ENCODE measurements around the gene EPHB1.

Gene EPHB1

GRCh38 chr3:135161425-135161824 lies 366.4 kb downstream of the EPHB1 start:
- no peak for DNase-seq (ENCODE audit: low read depth)

- no peak for DNase-seq (ENCODE audit: low read depth)
Measured at GRCh38 chr3:135163701-135164100, 368.6 kb downstream of the EPHB1 start.

DNA sequence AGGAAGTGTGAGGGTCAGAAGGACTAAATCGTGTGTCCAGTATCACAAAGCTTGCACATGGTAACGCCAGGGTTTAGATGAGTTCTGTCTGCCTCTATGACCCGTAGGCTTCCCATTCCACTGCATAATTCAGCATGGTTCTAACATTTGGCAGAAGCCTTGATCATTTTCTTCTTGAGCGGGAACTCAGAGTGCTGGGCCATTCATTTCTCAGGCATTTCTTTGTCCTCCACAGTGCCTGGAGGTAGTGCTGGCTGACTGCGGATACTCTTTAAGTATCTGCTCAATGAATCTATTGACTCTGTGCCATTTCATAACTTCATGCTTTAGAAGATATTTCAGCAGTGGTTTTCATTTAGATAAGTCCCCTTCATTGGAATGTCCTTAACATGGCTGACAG lies 370.2 kb downstream of the EPHB1 start:
- DNase-seq (ENCODE audit: low read depth) = no peak

DNA sequence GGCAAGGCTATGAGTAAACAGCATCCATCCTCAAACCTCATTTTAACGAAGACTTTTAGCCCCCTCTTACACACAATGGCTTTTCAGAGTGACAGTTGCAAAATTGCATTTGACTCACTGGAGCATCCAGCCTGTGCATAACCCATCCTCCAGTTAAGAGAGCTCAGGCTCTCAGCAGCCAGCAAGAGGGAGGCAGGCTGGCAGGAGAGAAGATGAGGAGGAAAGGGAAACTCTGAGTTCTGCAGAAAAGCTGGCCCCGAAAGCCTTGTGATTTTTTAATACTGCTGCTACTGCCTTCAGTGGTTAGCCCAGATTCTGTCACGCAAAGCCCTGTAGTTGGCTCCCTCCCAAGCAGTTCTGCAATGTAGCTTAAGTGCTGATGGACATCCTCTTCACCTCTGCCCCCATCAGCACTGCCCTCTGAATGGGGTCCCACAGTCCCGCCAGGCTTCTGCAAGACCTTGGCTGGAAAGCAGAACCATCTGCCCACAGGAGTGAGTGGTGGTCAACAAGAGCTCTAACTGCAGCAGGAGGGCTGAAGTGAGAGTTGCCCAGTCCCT lies 371.3 kb downstream of the EPHB1 start:
- no peak for DNase-seq (ENCODE audit: low read depth)

- DNase-seq (ENCODE audit: low read depth) = no peak
Measured at GRCh38 chr3:135168822-135169221, 373.8 kb downstream of the EPHB1 start.

DNA sequence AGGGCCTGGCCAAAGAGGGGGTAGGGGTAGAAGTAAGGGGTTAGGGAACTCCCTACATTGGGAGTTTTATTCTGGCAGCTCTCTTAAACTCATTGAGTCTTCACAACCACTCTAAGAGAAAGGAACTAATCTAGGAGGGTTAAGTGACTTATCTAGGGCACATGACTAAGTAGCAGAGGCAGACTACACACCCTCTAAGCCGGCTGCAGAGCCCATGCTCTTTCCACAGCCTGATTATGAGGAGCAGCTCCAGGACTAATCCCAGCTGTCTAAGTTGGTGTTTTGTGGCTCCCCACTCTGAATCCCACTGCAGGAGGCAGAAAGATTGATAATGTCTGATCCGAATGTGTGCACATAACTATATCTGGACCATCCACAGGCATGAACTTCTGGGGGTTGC lies 374.6 kb downstream of the EPHB1 start:
- DNase-seq (ENCODE audit: low read depth) = no peak

DNA sequence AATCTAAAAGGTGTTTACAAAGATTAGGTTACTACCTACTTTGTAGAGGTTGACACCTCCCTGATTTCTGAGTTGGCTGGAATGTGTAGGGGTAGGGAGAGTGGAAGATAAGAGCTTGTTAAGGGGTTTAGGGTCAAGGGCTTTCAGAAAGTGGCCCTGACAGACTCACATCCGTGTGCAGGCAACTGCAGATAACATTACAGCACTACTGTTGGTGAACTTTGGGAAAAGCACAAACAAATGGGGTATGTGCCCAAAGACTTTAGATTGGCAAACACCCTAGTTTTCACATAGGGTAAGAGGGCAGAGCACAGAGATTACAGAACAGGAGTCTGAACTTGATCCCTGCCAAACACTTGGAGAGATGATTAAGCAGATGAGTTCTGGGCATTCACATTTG lies 375.7 kb downstream of the EPHB1 start:
- no peak for DNase-seq (ENCODE audit: low read depth)

DNA sequence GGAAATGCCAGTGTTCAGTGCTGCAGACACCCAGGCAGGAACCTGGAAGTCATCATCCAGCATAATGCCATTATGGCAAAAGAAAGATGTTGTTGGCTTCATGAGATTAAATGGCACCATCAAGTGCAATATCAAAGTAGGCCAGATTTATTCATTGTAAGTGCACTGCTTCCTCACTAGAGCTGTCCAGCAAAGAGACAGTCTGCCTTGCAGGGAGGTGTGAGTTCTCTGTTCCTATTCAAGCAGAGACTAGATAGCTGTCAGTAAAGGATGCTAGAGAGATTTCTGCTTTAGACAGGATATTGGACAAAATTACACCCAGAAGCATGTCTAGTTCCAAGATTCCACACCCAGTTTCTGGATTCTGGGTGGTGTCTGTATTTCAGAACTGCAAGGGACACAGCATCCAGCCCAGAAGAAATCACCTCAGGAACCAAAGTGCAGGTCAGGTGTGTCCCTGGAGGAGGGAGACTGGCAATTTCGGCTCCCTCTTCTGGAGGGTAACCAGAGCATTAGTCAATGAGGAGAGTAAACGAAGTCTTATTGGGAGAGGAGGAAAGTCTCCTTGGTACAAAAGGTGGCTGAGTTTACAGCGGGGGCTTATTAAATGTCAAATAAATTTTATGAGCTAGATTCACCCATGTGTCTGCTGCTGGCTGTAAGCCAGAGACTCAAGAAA lies 377.3 kb downstream of the EPHB1 start:
- DNase-seq (ENCODE audit: low read depth) = no peak

DNA sequence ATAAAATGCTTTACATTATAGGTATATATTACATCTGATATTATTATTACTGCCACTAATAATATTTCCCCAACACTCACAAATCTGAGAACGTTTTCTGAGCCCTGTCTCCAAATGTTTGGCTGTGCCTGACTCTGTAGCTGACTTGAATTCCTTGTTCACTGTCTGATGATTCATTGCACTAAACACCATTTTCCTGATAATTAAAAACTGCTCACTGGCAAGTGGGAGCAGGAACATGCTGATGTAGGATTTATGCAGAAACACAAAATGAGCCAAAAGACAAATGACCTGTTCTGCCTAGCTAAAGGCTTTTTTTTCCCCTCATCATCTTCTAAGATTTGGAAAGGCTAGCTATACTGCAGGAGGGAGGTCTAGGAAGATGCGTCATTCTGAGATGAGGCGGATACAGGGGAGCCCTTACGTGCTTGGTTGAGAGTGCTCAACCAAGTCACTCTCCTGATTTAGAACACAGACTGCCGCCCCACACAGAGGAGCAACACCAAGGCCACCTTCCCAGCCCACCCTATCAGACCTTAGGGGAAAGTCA lies 380.7 kb downstream of the EPHB1 start:
- DNase-seq (ENCODE audit: low read depth) = no peak

DNA sequence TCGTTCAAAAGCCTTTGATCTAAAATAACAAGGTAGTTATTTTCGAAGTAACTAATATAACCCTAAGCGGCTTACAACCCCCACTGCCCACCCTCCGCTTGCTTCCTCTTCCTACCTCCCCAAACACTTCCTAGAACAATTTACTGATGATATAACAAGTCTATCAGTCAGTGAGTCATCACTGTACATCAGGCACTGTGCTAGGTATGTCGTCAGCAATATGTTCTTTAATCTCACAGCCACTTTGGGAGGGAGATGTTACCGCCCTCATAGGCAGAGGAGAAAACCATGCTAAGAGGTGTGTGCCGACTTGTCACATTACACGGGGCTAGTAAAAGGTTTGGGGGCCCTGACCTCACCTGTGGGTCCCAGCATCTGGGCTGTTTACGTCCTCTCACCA lies 381.8 kb downstream of the EPHB1 start:
- DNase-seq (ENCODE audit: low read depth) = no peak

GRCh38 chr3:135178566-135178965 lies 383.5 kb downstream of the EPHB1 start:
- no peak for DNase-seq (ENCODE audit: low read depth)

DNA sequence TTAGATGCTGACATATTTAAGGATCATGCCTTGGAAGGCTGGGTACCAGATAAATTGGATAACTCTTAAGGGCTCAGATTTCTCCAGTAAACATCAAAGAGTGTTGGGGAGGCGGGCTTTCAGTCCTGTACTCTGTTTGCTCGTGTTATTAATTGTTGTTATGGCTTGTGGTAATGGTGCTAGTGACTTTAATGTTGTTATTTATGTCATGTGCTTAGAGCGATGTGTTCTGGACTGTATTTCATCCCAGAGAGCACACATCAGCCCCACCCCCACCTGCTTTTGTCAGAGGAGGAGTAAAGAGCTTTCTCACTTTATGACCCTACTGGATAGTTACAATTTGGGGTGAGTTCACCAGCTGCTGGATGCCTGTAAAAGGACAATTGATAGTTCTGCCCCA lies 386.3 kb downstream of the EPHB1 start:
- no peak for DNase-seq (ENCODE audit: low read depth)

DNA sequence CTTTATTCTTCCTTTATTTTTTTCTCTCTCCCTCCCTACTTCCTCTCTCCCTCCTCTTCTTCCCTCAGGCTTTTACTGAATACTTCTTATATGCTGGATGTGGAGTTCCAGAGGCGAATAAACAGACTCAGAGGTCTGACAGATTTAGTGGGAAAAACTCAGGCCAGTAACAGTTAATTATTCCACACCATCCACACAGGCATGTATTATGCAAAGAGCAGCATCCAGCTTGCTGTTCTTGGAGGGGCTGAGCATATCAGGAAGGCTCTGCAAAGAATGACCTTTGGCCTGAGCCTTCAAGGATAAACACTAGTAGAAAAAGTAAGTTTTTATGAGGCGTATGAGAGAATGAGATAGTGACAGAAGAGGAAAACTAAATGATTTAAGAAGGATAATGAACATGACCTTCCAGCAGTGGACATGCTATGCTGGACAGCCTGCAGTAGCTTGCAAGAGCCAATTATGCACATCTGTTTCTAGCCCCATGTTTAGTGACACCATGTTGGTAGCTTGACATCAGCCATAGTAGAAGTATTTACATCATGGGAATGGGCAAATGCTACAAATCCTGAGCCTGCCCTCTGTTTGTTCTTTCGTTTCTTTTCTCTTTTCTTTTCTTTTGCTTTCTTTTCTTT lies 387.4 kb downstream of the EPHB1 start:
- no peak for DNase-seq (ENCODE audit: low read depth)

DNA sequence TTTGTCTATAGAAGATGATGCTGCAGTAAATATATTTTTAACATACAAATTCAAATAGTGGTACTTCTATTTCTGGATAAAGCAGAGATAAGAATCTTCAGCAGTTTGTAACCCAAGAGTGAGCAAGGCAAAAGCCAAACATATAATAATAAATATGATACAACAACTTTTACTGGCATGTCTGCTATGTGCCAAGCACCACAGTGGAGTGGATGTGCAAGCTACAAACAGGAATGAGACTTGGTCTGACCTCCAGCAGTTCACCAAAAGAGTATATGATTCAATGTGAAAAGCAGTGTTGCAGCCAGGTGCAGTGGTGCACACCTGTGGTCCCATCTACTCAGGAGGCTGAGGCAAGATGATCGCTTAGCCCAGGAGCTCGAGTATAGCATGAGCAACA lies 395.6 kb downstream of the EPHB1 start:
- DNase-seq (ENCODE audit: low read depth) = no peak

- DNase-seq (ENCODE audit: low read depth) = no peak
Measured at GRCh38 chr3:135191708-135192107, 396.6 kb downstream of the EPHB1 start.

GRCh38 chr3:135192929-135193328 lies 397.9 kb downstream of the EPHB1 start:
- no peak for DNase-seq (ENCODE audit: low read depth)

DNA sequence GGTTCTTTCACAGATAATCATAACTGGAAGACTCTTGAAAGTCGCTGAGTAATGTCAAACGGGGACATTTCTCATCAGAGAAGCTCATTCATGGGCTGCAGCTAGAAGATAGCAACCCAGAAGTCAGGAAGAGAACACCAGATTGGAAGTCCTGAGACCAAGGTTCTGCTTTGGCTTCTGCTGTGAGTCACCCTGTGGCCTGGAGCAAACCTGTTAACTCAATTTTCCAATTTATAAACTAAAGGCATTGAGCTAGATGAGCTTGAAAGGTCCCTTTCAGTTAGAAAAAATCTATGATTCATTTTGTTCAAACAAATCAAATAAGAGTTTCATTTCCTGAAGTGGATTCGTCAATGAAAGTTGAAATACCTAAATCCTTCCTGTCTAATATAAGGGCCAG lies 402.2 kb downstream of the EPHB1 start:
- no peak for DNase-seq (ENCODE audit: low read depth)

- no peak for DNase-seq (ENCODE audit: low read depth)
Measured at GRCh38 chr3:135197856-135198255, 402.8 kb downstream of the EPHB1 start.

- no peak for DNase-seq (ENCODE audit: low read depth)
Measured at GRCh38 chr3:135199137-135199536, 404.1 kb downstream of the EPHB1 start.

- DNase-seq (ENCODE audit: low read depth) = no peak
Measured at GRCh38 chr3:135203026-135203425, 408.0 kb downstream of the EPHB1 start.

DNA sequence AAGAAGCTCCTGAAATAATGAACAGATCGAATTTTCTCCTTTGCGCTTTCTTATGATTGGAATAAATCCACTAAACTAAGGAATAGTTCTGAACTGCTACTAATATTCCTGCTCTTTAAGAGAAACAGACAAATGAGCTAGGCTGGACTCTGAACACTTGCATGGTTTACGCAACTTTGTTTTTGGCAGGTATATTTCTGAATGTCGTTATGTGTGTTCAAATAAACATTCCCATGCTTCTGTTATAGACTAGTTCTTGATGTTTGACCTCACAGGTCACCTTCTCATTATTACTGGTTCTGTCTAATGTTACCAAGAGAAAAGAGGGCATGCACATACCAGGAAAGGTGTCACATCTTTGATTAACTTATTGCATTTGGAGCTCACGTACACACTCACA lies 418.2 kb downstream of the EPHB1 start:
- no peak for DNase-seq (ENCODE audit: low read depth)

DNA sequence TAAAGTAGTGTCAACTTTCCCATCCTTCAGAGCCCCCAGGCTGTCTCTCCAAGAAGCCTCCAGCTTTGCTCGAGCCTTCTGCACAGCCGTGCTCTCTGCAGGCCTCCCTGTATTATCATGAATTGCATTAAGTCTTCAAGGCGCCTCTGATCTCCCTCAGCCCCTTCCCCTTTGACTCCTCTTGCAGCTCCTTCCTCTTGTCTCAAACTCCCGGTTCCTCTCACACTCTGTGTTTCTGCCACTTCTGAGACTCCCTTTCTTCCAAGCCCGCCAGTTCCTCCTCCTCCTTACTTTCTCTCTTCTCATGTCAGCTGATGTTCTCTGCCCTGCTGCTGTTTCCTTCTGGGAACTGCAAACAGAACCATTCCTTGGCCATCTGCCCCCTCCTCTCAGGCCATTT lies 418.8 kb downstream of the EPHB1 start:
- no peak for DNase-seq (ENCODE audit: low read depth)

DNA sequence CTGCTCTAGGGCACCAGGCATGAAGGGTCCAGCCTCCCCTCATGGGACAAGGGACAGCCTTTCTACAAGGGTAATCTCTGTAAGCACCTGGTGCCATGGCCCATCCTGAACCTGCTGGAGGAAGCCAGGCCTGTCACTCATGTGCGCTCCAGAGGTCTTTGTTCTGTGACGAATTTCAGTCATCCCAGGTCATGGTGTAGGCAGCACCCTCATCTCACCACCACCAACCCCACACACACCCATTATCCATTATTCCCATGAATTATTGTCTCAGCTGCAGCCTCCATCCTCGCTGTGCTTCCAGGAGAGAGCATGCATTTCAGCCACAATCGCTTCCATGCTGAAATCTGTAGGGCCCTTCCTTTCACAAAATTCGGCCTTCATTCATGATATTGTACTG lies 419.3 kb downstream of the EPHB1 start:
- DNase-seq (ENCODE audit: low read depth) = no peak

- DNase-seq (ENCODE audit: low read depth) = no peak
Measured at GRCh38 chr3:135215516-135215915, 420.5 kb downstream of the EPHB1 start.
